Measurements from ENCODE around the gene DHX9. TPM values are rescaled to one million over a fixed set of nuclear protein-coding genes. Genes with fewer than 3 reads are reported as not detected.
A peak's percentile ranks its signal among the peaks of the same experiment; 100 is the strongest.

Gene DHX9
- total and polyA plus RNA-seq, 9 of the 15 experiments (the other 6 are each of a cell fraction or from before 2014, with no cell fraction given) = 100 to 409 (median 294) TPM

DNA sequence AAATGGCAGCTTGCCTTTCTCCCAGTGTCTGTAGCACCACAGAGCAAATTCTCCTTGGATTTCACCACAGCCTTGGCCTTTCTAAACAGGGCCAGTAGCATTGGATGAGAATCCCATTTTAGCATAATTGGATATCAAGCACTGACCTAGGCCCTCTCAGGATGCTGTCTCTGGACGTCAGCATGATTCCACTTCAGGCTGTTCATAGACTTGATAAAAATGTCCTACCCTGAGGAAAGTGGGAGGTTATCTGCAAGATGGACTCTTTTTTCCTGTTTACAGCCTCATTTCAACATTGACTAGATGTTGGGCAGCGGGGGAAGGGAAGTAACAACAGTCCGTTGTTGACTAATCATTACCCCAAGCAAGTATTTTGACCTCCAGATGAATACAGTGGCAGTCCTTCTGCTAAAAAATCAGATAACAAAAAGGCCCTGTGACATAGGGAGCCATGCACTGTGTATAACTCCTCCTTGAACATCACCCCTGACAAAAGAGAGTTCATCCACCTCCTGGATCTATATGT lies 44.4 kb upstream of the DHX9 start:
- CTCF ChIA-PET (ENCODE audit: low intra/inter-chr PET ratio) = interaction anchor here (0.6 kb wide), 1 partner anchor 600 kb away, joined by 3 read pairs; no protein-coding TSS in a partner anchor
- no peak for ATAC-seq
- peak in 3 of 4 experiments; percentile 32 to 44 (median 42) for DNase-seq (ENCODE audit: extremely low read depth in 1 of 4, low spot score in 3 of 4)
- H3K4me3 ChIP-seq = no peak overlapping the region
- H2AFZ ChIP-seq (ENCODE audit: low read depth, low read length) = no peak overlapping the region
- no peak overlapping the region for H3K9ac ChIP-seq (ENCODE audit: insufficient read depth in 1 of 2, low read depth in 2 of 2, low read length in 2 of 2)
- H3K79me2 ChIP-seq (ENCODE audit: control insufficient read depth, insufficient read depth, low read length) = no peaks in the 10 kb centered on the region
- BruUV-seq (replicated peaks) = no TSS peak
- peaks cover 7% of the 10 kb centered on the region; the same call in 2 of the 3 replicates for H3K36me3 ChIP-seq (ENCODE audit: control insufficient read depth, insufficient read depth, low read length)
- POLR2A ChIA-PET = interaction anchor here (1.1 kb wide), 2 partner anchors 45 to 46 kb away, joined by 3 to 4 read pairs; no protein-coding TSS in a partner anchor
- in situ Hi-C loops (cut with MboI) = no loop called here
- H3K27me3 ChIP-seq (ENCODE audit: control insufficient read depth in 2 of 2, insufficient read depth in 2 of 2, low read length in 2 of 2) = no peaks in the 10 kb centered on the region
- H3K9me1 ChIP-seq (ENCODE audit: control insufficient read depth, insufficient read depth, low read length) = no peaks in the 10 kb centered on the region
- no peak overlapping the region; the same call in 1 of the 2 replicates for H3K4me2 ChIP-seq (ENCODE audit: insufficient read depth, low read length)
- 22% methylated on average over 3 of the region's 3 CpGs for WGBS (ENCODE audit: insufficient coverage, low coverage, missing lambda C conversion rate)
- H3K27ac ChIP-seq (ENCODE audit: extremely low read depth, low read depth, low read length) = no peak overlapping the region; the same call in 2 of the 3 replicates
- no peak for FAIRE-seq
- intact Hi-C loops (cut with micrococcal nuclease) = loop anchor here (5.0 kb wide), 1 partner anchor 402 kb away; the partner anchor contains the start of gene GLUL
- no peaks in the 10 kb centered on the region for H4K20me1 ChIP-seq (replicated peaks; ENCODE audit: control insufficient read depth, insufficient read depth, low read length)
- H3K9me3 ChIP-seq (replicated peaks; ENCODE audit: control insufficient read depth, insufficient read depth, low read depth, low read length) = no peaks in the 10 kb centered on the region
- peaks cover 15 to 50% of the 10 kb centered on the region in 2 experiments for H3K4me1 ChIP-seq (replicated peaks in 1 of 2; ENCODE audit: control insufficient read depth in 2 of 2, insufficient read depth in 2 of 2, low read length in 2 of 2)
- TF ChIP-seq CTBP1 (IDR thresholded peaks at IDR 0.05; ENCODE audit: borderline replicate concordance) (peak; percentile 33; the same call in 1 of the 2 replicates), HIVEP1 (CRISPR knock-in tag; IDR thresholded peaks at IDR 0.05) (no peak), TCF3 (CRISPR knock-in tag; IDR thresholded peaks at IDR 0.05) (0 out of 2 replicates have a peak, but pooled peaks have one; percentile 22), EP300 (IDR thresholded peaks at IDR 0.05; ENCODE audit: low read length) (peak; percentile 44; the same call in 1 of the 2 replicates), PHF20 (IDR thresholded peaks at IDR 0.05; ENCODE audit: partially characterized antibody) (no peak), PURB (CRISPR knock-in tag; IDR thresholded peaks at IDR 0.05; ENCODE audit: low read depth) (no peak), FOXJ2 (tag; IDR thresholded peaks at IDR 0.05) (peak; percentile 45; the same call in 1 of the 2 replicates), ARHGAP35 (IDR thresholded peaks at IDR 0.05; ENCODE audit: partially characterized antibody) (no peak), ZNF778 (CRISPR knock-in tag; IDR thresholded peaks at IDR 0.05) (no peak), ZNF830 (CRISPR knock-in tag; IDR thresholded peaks at IDR 0.05) (no peak), JUN (IDR thresholded peaks at IDR 0.05; ENCODE audit: borderline replicate concordance, low read depth, low read length) (no peak), JUN (CRISPR knock-in tag; IDR thresholded peaks at IDR 0.05; ENCODE audit: borderline replicate concordance) (no peak), BCL6 (CRISPR knock-in tag; IDR thresholded peaks at IDR 0.05) (no peak), MAZ (CRISPR knock-in tag; conservative IDR thresholded peaks at IDR 0.05 in 1 of 2, IDR thresholded peaks at IDR 0.05 in 1 of 2) (no peak), ARID1B (IDR thresholded peaks at IDR 0.05) (no peak)
- TF ChIP-seq, protein P1, sequence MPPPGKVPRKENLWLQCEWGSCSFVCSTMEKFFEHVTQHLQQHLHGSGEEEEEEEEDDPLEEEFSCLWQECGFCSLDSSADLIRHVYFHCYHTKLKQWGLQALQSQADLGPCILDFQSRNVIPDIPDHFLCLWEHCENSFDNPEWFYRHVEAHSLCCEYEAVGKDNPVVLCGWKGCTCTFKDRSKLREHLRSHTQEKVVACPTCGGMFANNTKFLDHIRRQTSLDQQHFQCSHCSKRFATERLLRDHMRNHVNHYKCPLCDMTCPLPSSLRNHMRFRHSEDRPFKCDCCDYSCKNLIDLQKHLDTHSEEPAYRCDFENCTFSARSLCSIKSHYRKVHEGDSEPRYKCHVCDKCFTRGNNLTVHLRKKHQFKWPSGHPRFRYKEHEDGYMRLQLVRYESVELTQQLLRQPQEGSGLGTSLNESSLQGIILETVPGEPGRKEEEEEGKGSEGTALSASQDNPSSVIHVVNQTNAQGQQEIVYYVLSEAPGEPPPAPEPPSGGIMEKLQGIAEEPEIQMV (tag; conservative IDR thresholded peaks at IDR 0.05; ENCODE audit: low read depth) = no peak
- TF ChIP-seq, protein P2, sequence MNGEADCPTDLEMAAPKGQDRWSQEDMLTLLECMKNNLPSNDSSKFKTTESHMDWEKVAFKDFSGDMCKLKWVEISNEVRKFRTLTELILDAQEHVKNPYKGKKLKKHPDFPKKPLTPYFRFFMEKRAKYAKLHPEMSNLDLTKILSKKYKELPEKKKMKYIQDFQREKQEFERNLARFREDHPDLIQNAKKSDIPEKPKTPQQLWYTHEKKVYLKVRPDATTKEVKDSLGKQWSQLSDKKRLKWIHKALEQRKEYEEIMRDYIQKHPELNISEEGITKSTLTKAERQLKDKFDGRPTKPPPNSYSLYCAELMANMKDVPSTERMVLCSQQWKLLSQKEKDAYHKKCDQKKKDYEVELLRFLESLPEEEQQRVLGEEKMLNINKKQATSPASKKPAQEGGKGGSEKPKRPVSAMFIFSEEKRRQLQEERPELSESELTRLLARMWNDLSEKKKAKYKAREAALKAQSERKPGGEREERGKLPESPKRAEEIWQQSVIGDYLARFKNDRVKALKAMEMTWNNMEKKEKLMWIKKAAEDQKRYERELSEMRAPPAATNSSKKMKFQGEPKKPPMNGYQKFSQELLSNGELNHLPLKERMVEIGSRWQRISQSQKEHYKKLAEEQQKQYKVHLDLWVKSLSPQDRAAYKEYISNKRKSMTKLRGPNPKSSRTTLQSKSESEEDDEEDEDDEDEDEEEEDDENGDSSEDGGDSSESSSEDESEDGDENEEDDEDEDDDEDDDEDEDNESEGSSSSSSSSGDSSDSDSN (IDR thresholded peaks at IDR 0.05; ENCODE audit: borderline replicate concordance in 1 of 2, low read depth in 2 of 2, low read length in 2 of 2) = 0 out of 4 replicates have a peak, but pooled peaks of 1 of the 2 experiments have one; percentile 15
- TF ChIP-seq, protein P3, sequence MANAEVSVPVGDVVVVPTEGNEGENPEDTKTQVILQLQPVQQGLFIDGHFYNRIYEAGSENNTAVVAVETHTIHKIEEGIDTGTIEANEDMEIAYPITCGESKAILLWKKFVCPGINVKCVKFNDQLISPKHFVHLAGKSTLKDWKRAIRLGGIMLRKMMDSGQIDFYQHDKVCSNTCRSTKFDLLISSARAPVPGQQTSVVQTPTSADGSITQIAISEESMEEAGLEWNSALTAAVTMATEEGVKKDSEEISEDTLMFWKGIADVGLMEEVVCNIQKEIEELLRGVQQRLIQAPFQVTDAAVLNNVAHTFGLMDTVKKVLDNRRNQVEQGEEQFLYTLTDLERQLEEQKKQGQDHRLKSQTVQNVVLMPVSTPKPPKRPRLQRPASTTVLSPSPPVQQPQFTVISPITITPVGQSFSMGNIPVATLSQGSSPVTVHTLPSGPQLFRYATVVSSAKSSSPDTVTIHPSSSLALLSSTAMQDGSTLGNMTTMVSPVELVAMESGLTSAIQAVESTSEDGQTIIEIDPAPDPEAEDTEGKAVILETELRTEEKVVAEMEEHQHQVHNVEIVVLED (CRISPR knock-in tag; IDR thresholded peaks at IDR 0.05) = no peak

Measured in K562 (cell line).